Natural killer cell (primary cell): ENCODE data around the gene S100A14. TPM values are rescaled to one million over a fixed set of nuclear protein-coding genes. Genes with fewer than 3 reads are reported as not detected.

Experiments used
- ATAC-seq, 3 donors: fragments of 150-1000 bp in 2 of 3; fragments of 200-7000 bp in 1 of 3; cut with Tn5 transposase; 1 replicate in 1 of 3; 2 replicates in 2 of 3; pipeline ENCODE4 v1.10.0; 2021; ENCODE audit warnings: mild to moderate bottlenecking in 2 of 3, moderate library complexity in 2 of 3
- DNase-seq, 2 donors: peaks; one replicate each; pipeline versions ENCODE4 v3.0.0 to v3.0.0-alpha.2; 2013 to 2021; ENCODE audit warnings: mixed read lengths in 1 of 2
- H3K27ac ChIP-seq: one replicate; pipeline ENCODE4 v1.5.1; 2013; ENCODE audit warnings: mild to moderate bottlenecking, low read length
- H3K27me3 ChIP-seq: one replicate; pipeline ENCODE4 v1.6.1; 2013; ENCODE audit warnings: low read length; ENCODE audit not compliant: control insufficient read depth, insufficient read depth
- H3K36me3 ChIP-seq: one replicate; pipeline ENCODE4 v1.6.1; 2013; ENCODE audit warnings: low read length; ENCODE audit not compliant: control insufficient read depth, insufficient read depth
- H3K4me1 ChIP-seq: one replicate; pipeline ENCODE4 v1.6.1; 2013; ENCODE audit warnings: low read length; ENCODE audit not compliant: control insufficient read depth, insufficient read depth
- H3K4me3 ChIP-seq: one replicate; pipeline ENCODE4 v1.5.1; 2013; ENCODE audit warnings: low read length
- H3K9me3 ChIP-seq: one replicate; pipeline ENCODE4 v1.6.1; 2013; ENCODE audit warnings: low read length; ENCODE audit not compliant: control insufficient read depth, insufficient read depth
- H3K27ac Mint-ChIP-seq, 2 donors: one replicate each; pipeline ENCODE4 v1.8.0; 2022; ENCODE audit warnings: mild to moderate bottlenecking in 2 of 2, mixed read lengths in 2 of 2, moderate library complexity in 1 of 2
- H3K27me3 Mint-ChIP-seq, 2 donors: one replicate each; pipeline ENCODE4 v1.8.0; 2022; ENCODE audit warnings: low read depth in 2 of 2, mixed read lengths in 2 of 2
- H3K36me3 Mint-ChIP-seq: one replicate; pipeline ENCODE4 v1.8.0; 2022; ENCODE audit warnings: mixed read lengths
- H3K4me1 Mint-ChIP-seq, 2 donors: one replicate each; pipeline ENCODE4 v1.8.0; 2022; ENCODE audit warnings: mixed read lengths in 2 of 2
- H3K4me3 Mint-ChIP-seq: one replicate; pipeline ENCODE4 v1.8.0; 2022; ENCODE audit warnings: mild to moderate bottlenecking, moderate library complexity, mixed read lengths
- H3K9me3 Mint-ChIP-seq, 2 donors: one replicate each; pipeline ENCODE4 v1.8.0; 2022; ENCODE audit warnings: mixed read lengths in 2 of 2
- CTCF ChIP-seq: fragments of 200-600 bp; IDR thresholded peaks from one replicate; pipeline ENCODE4 v1.8.0; 2022; ENCODE audit warnings: antibody characterized with exemption
- WGBS: methylation state at CpG from one replicate; pipeline ENCODE4 v1.1.7; 2013; ENCODE audit warnings: missing lambda C conversion rate; ENCODE audit not compliant: insufficient coverage; 5-methylcytosine and 5-hydroxymethylcytosine counted together
- intact Hi-C: fragments of 100-400 bp; cut with micrococcal nuclease; formaldehyde crosslinking; loops from one replicate; pipeline ENCODE4 v1.14.2; 2022
- total RNA-seq, 4 donors: library from RNA; stranded (reverse); fragments of 120-200 nt in 1 of 4; gene quantifications; one replicate each; pipeline versions ENCODE4 v1.2.3 to v1.2.4, GENCODE V29; 2013 to 2022

Gene S100A14
- total RNA-seq, 3 donors from 2014 or later (not counting 1 experiment from before 2014, with no cell fraction given), result not detected

- H3K4me3 Mint-ChIP-seq, result no peak overlapping the region
- H3K27me3 Mint-ChIP-seq, result peaks cover 0 to 12% of the 10 kb centered on the region in 2 donors
- peak overlapping the region; percentile 67 to 98 for H3K27ac Mint-ChIP-seq
- ATAC-seq (peak; percentile 86 to 88 (median 87)), DNase-seq (peak; percentile 74 to 77)
- H3K36me3 Mint-ChIP-seq, result no peaks in the 10 kb centered on the region
- 55% methylated on average over 16 of the region's 16 CpGs for WGBS
- H3K4me3 ChIP-seq, result no peak overlapping the region
- peaks cover 37% of the 10 kb centered on the region for H3K4me1 ChIP-seq
- no peak for TF ChIP-seq CTCF
- no peaks in the 10 kb centered on the region for H3K9me3 ChIP-seq
- intact Hi-C loops, result no loop called here
- H3K36me3 ChIP-seq, result no peaks in the 10 kb centered on the region
- no peaks in the 10 kb centered on the region for H3K9me3 Mint-ChIP-seq
- peak overlapping the region; percentile 81 for H3K27ac ChIP-seq
- no peaks in the 10 kb centered on the region for H3K27me3 ChIP-seq
- peaks cover 25 to 34% of the 10 kb centered on the region in 2 donors for H3K4me1 Mint-ChIP-seq
Measured at GRCh38 chr1:153566414-153567371, 49.4 kb downstream of the S100A14 start.

DNA sequence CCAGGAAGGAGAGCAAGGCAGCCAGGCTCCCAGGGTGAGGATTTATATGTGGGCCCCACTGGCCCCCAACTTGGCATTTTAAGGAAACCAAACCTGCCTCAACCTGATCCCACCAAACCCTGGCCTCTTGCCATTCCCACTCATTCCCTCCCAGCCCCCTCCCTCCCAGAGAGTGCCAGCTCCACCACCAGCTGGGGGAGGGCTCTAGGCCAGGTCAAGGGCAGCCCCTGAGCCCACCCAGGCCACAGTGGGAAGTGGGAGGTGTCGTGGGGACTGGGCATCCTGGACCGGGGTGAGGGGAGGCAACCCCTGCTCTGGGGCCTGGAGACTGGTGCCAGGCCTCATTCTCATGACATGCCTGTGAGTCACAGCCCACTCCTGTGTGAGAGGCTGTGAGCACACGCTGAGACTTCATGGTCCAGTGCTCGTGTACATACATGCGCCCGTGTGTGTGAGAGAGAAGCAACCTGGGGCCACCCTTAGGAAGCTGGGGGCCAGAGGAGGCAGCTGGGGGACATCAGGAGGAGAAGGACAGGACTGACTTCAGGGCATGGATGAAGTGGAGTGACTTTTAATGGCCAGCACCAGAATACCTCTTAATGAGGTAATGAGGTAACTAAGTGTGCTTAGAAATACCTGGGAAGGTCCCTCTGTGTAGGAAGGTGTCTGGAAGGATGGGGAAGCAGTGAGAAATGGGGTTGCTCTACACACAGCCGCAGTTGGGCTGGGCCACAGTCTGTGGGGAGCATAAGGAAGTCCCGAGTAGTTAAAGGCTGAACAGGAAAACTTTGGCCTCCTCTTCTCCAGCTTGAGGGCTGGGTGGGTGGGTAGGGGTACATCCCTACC, 50.4 kb downstream of the S100A14 start, which contains the start of gene S100A2:
Gene S100A2 (minus strand): TSS at position 316 of the 846 bp plus-strand sequence. CDS start 1,967 bp downstream, outside the sequence.
- Mint-ChIP-seq H3K9me3 (no peaks in the 10 kb centered on the region), H3K36me3 (no peaks in the 10 kb centered on the region), H3K27ac (peak within 1 kb of the TSS; percentile 67 to 98), H3K4me1 (peaks cover 25 to 34% of the 10 kb centered on the region in 2 donors), H3K4me3 (peak within 1 kb of the TSS; percentile 36), H3K27me3 (peaks cover 0 to 9% of the 10 kb centered on the region in 2 donors)
- TF ChIP-seq CTCF, result no peak
- Histone ChIP-seq H3K27ac (peak within 1 kb of the TSS; percentile 81), H3K27me3 (no peaks in the 10 kb centered on the region), H3K4me3 (no peak within 1 kb of the TSS), H3K36me3 (no peaks in the 10 kb centered on the region), H3K4me1 (peaks cover 37% of the 10 kb centered on the region), H3K9me3 (no peaks in the 10 kb centered on the region)
- 43% methylated on average over 8 of the region's 8 CpGs for WGBS
- DNase-seq (peak; percentile 38 to 49), ATAC-seq (peak; percentile 27 to 56 (median 50))
- intact Hi-C loops, result no loop called here

Other genes with a start within 250 kb of the S100A14 start
- 10 to 100 TPM in 2 of 3 donors, not detected in 1; 11.4 to 20.4 TPM for gene S100A12, start 240.7 kb downstream of the S100A14 start, total RNA-seq
- gene S100A8, start 225.3 kb downstream of the S100A14 start, total RNA-seq, result 100 to 1,000 TPM in 1 of 3 donors, 10 to 100 TPM in 1, 1 to 10 TPM in 1; 1.8 to 220 (median 75.8) TPM
- gene S100A7A, start 199.8 kb downstream of the S100A14 start, total RNA-seq, result not detected
- not detected for gene S100A7, start 155.7 kb downstream of the S100A14 start, total RNA-seq
- gene S100A6, start 80.3 kb downstream of the S100A14 start, total RNA-seq, result 100 to 1,000 TPM; 174 to 261 (median 245) TPM
- gene S100A5, start 75.4 kb downstream of the S100A14 start, total RNA-seq, result not detected
- 100 to 1,000 TPM; 509 to 689 (median 597) TPM for gene S100A4, start 70.5 kb downstream of the S100A14 start, total RNA-seq
- not detected for gene S100A3, start 67.1 kb downstream of the S100A14 start, total RNA-seq
- not detected for gene S100A2, start 50.5 kb downstream of the S100A14 start, total RNA-seq
- not detected for gene S100A16, start 3.2 kb downstream of the S100A14 start, total RNA-seq
- 1 to 10 TPM; 4.0 to 5.8 (median 4.1) TPM for gene S100A13, start 11.2 kb upstream of the S100A14 start, total RNA-seq
- gene S100A1, start 12.1 kb upstream of the S100A14 start, total RNA-seq, result not detected
- gene CHTOP, start 17.7 kb upstream of the S100A14 start, total RNA-seq, result 100 to 1,000 TPM in 2 of 3 donors, 10 to 100 TPM in 1; 94.7 to 110 (median 106) TPM
- gene SNAPIN, start 42.4 kb upstream of the S100A14 start, total RNA-seq, result 10 to 100 TPM; 21.0 to 25.5 (median 23.5) TPM
- gene ILF2, start 54.7 kb upstream of the S100A14 start, total RNA-seq, result 100 to 1,000 TPM in 2 of 3 donors, 10 to 100 TPM in 1; 97.6 to 134 (median 110) TPM
- not detected for gene NPR1, start 62.4 kb upstream of the S100A14 start, total RNA-seq
- 10 to 100 TPM; 44.3 to 55.3 (median 44.5) TPM for gene INTS3, start 111.7 kb upstream of the S100A14 start, total RNA-seq
- 100 to 1,000 TPM in 1 of 3 donors, 10 to 100 TPM in 2; 65.3 to 107 (median 89.8) TPM for gene SLC27A3, start 159.1 kb upstream of the S100A14 start, total RNA-seq